Neural crest cell (in vitro differentiated cells): ENCODE measurements around the gene MICB. TPM values are rescaled to one million over a fixed set of nuclear protein-coding genes. Genes with fewer than 3 reads are reported as not detected.

Experiments used
- DNase-seq: peaks from one replicate; pipeline ENCODE4 v3.0.0; 2021; ENCODE audit warnings: low read depth, mixed read lengths, low spot score
- H3K27ac Mint-ChIP-seq: one replicate; pipeline ENCODE4 v1.8.0; 2021; ENCODE audit warnings: mild to moderate bottlenecking, mixed read lengths; ENCODE audit not compliant: unreplicated experiment
- H3K27me3 Mint-ChIP-seq: 2 replicates; pipeline ENCODE4 v1.8.0; 2021; ENCODE audit warnings: low read depth, mild to moderate bottlenecking, mixed read lengths
- H3K36me3 Mint-ChIP-seq: 2 replicates; pipeline ENCODE4 v1.8.0; 2021; ENCODE audit warnings: low read depth, mild to moderate bottlenecking, mixed read lengths
- H3K4me1 Mint-ChIP-seq: 2 replicates; pipeline ENCODE4 v1.8.0; 2021; ENCODE audit warnings: mixed read lengths
- H3K4me3 Mint-ChIP-seq: one replicate; pipeline ENCODE4 v1.8.0; 2021; ENCODE audit warnings: mild to moderate bottlenecking, mixed read lengths
- H3K9me3 Mint-ChIP-seq: 2 replicates; pipeline ENCODE4 v1.8.0; 2021; ENCODE audit warnings: mixed read lengths
- CTCF ChIP-seq: fragments of 200-600 bp; sonication (generic); conservative IDR thresholded peaks from 2 replicates; pipeline ENCODE4 v1.5.0; 2021; ENCODE audit warnings: antibody characterized with exemption, mild to moderate bottlenecking
- total RNA-seq: library from RNA; stranded (reverse); gene quantifications from 2 replicates; pipeline ENCODE4 v1.2.1, GENCODE V29; 2021

The MICB gene
- total RNA-seq, 1 donor from 2014 or later = 0.61 TPM

DNA sequence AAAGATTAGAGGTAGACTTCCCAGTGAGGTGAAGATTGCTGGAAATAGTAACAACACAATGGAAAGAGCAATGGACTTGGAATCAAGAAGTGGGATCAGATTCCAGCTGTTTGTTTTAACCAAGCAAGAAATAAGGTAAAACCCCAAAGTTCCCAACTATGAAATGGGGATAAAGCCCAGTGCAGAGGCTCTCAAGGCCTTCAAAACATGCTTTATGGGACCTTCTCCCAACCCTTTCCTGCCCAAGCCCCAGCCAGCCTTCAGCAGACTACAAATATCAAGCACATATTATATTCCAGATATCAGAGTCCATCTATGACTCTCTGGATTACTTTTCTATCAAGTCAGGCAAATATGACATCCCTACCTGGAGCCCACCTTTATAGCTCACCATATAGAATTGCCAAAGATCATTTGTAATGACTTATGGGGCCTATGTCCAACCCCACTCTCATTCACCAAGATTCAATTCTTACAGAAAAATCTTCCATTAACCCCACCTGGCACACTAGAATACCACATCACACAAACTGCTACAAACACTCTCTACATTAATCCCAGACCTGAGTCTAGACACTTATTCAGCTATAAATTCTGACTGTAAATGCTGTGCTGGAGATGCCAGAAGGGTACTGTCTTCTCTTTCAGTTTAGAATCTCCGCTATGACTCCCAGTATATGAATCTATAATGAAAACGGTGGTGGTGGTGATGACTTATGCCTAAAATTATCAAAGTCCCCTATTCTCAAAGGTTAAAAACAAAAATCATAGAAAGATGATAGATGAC, 37.8 kb downstream of the MICB start:
- peaks cover 55% of the 10 kb centered on the region for H3K4me1 Mint-ChIP-seq
- TF ChIP-seq CTCF = no peak
- peaks cover 61% of the 10 kb centered on the region for H3K36me3 Mint-ChIP-seq
- no peaks in the 10 kb centered on the region for H3K27me3 Mint-ChIP-seq
- no peak for DNase-seq
- H3K27ac Mint-ChIP-seq = no peak overlapping the region
- H3K9me3 Mint-ChIP-seq = no peaks in the 10 kb centered on the region
- H3K4me3 Mint-ChIP-seq = peak overlapping the region; percentile 65

- DNase-seq = no peak
- Mint-ChIP-seq H3K36me3 (peaks cover 52% of the 10 kb centered on the region), H3K27me3 (no peaks in the 10 kb centered on the region), H3K27ac (no peak overlapping the region), H3K4me3 (peak overlapping the region; percentile 100), H3K4me1 (peaks cover 61% of the 10 kb centered on the region), H3K9me3 (no peaks in the 10 kb centered on the region)
- no peak for TF ChIP-seq CTCF
These were observed 41.0 kb downstream of the MICB start for GRCh38 chr6:31538805-31539400.

GRCh38 chr6:31540640-31541039, 42.7 kb downstream of the MICB start:
- peaks cover 40% of the 10 kb centered on the region for H3K36me3 Mint-ChIP-seq
- no peak for TF ChIP-seq CTCF

DNA sequence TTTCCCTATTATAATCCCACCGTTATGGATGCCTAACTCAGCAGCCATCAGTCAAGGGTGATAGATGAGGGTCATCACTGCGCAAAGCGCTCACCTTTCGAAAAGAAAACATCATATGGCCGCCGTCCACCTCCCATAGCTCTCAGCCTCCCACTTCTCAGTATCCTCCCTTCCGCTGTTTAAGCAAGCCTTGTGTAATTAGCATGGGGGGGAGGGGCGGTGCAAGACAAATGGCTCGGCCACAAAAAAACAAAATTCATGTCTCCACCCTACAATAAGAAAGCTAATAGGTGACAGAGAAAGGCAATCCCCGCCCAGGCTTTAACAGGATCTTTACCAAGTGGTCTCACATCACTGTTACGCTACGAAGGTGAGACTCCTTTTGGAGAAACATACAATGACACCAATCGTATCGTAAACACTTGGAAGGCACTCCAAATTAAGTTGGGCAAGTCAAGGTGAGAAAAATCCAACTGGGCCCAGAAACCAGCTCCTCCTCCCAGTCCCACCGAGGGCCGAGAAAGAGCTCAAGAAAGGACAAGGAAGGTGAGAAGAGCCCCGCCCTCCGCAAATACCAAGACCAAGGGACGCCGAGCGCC, 43.2 kb downstream of the MICB start:
- Mint-ChIP-seq H3K9me3 (no peaks in the 10 kb centered on the region), H3K27me3 (no peaks in the 10 kb centered on the region), H3K4me1 (peaks cover 57% of the 10 kb centered on the region), H3K27ac (peak overlapping the region; percentile 100), H3K36me3 (peaks cover 35% of the 10 kb centered on the region), H3K4me3 (peak overlapping the region; percentile 100)
- DNase-seq = no peak
- TF ChIP-seq CTCF = no peak

More at GRCh38 chr6:31540640-31541039, 42.7 kb downstream of the MICB start:
- no peaks in the 10 kb centered on the region for H3K27me3 Mint-ChIP-seq
- H3K27ac Mint-ChIP-seq = peak overlapping the region; percentile 100
- no peak for DNase-seq
- peaks cover 57% of the 10 kb centered on the region for H3K4me1 Mint-ChIP-seq
- H3K4me3 Mint-ChIP-seq = peak overlapping the region; percentile 100
- no peaks in the 10 kb centered on the region for H3K9me3 Mint-ChIP-seq

DNA sequence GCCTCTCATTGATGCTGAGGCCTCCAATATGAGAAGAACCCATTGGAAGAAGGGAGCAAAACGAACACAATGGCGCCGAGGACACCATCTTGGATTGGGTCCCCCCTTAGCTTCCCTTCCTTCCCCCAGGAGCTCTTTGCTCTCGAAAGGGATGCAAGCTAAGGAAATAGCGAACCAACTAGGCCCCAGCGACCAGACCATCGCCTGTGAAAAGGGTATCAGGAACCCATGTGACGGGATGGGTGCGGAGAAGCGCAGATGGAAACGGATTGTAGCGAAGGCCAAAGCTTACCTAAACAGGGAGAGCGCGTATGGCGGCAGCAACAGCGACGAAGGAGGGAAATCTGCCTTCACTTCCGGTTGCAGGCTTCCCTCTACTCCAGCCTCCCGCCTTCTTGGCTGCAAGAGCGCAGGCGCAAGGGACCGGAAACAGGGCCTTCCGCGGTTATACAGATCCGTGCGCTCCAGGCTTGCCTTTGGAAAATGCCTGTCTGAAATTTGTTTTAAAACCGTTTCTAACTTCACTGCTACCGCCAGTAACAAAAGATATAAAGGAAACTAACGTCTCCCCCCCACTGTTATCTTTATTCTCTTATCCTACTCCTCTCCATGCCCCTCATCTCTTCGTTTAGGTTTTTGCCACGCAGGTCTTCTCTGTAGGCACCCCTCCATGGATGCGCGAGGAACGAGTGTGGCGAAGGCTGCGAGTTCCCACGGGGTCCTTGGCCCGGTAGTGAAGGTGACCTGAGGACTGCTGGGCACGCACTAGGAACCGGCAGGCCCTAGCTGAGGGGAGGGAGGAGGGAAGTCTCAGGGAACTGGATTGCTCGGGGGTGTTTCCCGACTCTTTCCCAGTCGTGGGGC, 43.9 kb downstream of the MICB start, which contains the start of gene DDX39B:
TSS of gene DDX39B (minus strand) at position 346 of the 864 bp plus-strand sequence. CDS start 1,471 bp downstream, outside the sequence.
- Mint-ChIP-seq H3K27ac (peak within 1 kb of the TSS; percentile 100), H3K4me3 (peak within 1 kb of the TSS; percentile 100), H3K27me3 (no peaks in the 10 kb centered on the region), H3K9me3 (no peaks in the 10 kb centered on the region), H3K36me3 (peaks cover 29% of the 10 kb centered on the region), H3K4me1 (peaks cover 60% of the 10 kb centered on the region)
- DNase-seq = peak; percentile 85
- no peak for TF ChIP-seq CTCF
